Measurements from ENCODE around the gene ADAMTS12.

ADAMTS12 gene

GRCh38 chr5:33905381-33905780, 13.6 kb upstream of the ADAMTS12 start:
- no peak for DNase-seq

GRCh38 chr5:33903118-33903517, 11.3 kb upstream of the ADAMTS12 start:
- DNase-seq, result no peak

- no peak for DNase-seq
Measured at GRCh38 chr5:33901156-33901555, 9.4 kb upstream of the ADAMTS12 start.

GRCh38 chr5:33894566-33894965, 2.8 kb upstream of the ADAMTS12 start:
- DNase-seq, result no peak

GRCh38 chr5:33892620-33893137, 889 bp upstream of the ADAMTS12 start:
- no peak for DNase-seq

GRCh38 chr5:33891446-33891787, 373 bp downstream of the ADAMTS12 start:
- no peak for DNase-seq

- no peak for DNase-seq
Measured at GRCh38 chr5:33890131-33891032, 1.4 kb downstream of the ADAMTS12 start.

- DNase-seq, result no peak
Measured at GRCh38 chr5:33888587-33888986, 3.2 kb downstream of the ADAMTS12 start.

- DNase-seq, result no peak
Measured at GRCh38 chr5:33887268-33887667, 4.5 kb downstream of the ADAMTS12 start.

GRCh38 chr5:33886283-33886682, 5.5 kb downstream of the ADAMTS12 start:
- DNase-seq, result no peak

- DNase-seq, result no peak
Measured at GRCh38 chr5:33885679-33886078, 6.1 kb downstream of the ADAMTS12 start.

- no peak for DNase-seq
Measured at GRCh38 chr5:33883482-33883881, 8.3 kb downstream of the ADAMTS12 start.

GRCh38 chr5:33880319-33880718, 11.5 kb downstream of the ADAMTS12 start:
- DNase-seq, result no peak

- no peak for DNase-seq
Measured at GRCh38 chr5:33877449-33877848, 14.3 kb downstream of the ADAMTS12 start.

GRCh38 chr5:33867241-33867640, 24.5 kb downstream of the ADAMTS12 start:
- DNase-seq, result no peak

- DNase-seq, result peak; percentile 41
Measured at GRCh38 chr5:33859177-33859576, 32.6 kb downstream of the ADAMTS12 start.

- no peak for DNase-seq
Measured at GRCh38 chr5:33857037-33857436, 34.8 kb downstream of the ADAMTS12 start.

- DNase-seq, result no peak
Measured at GRCh38 chr5:33855396-33855795, 36.4 kb downstream of the ADAMTS12 start.

GRCh38 chr5:33854733-33855151, 37.0 kb downstream of the ADAMTS12 start:
- DNase-seq, result no peak

- DNase-seq, result no peak
Measured at GRCh38 chr5:33852837-33853236, 39.0 kb downstream of the ADAMTS12 start.

GRCh38 chr5:33852319-33852718, 39.5 kb downstream of the ADAMTS12 start:
- no peak for DNase-seq

GRCh38 chr5:33850100-33850594, 41.6 kb downstream of the ADAMTS12 start:
- peak; percentile 44 for DNase-seq

GRCh38 chr5:33848554-33848953, 43.2 kb downstream of the ADAMTS12 start:
- no peak for DNase-seq

GRCh38 chr5:33846851-33847250, 44.9 kb downstream of the ADAMTS12 start:
- DNase-seq, result no peak

GRCh38 chr5:33843579-33843978, 48.2 kb downstream of the ADAMTS12 start:
- no peak for DNase-seq

Measured in CD4-positive, alpha-beta T cell treated with Interleukin-4 for 4 hours (primary cell).